H9 (cell line): ENCODE data around the gene ELAVL1. TPM values are rescaled to one million over a fixed set of nuclear protein-coding genes. Genes with fewer than 3 reads are reported as not detected.

Experiments used
- DNase-seq: peaks from one replicate; pipeline ENCODE4 v3.0.0-alpha.2; 2017
- H2AFZ ChIP-seq: one replicate; pipeline ENCODE4 v1.6.1; 2013; ENCODE audit warnings: mild to moderate bottlenecking, low read length, control low read depth, moderate library complexity
- H2AK5ac ChIP-seq: 2 replicates; pipeline ENCODE4 v1.6.1; 2013; ENCODE audit warnings: low read length, control low read depth, mixed read lengths; ENCODE audit not compliant: insufficient read length
- H2BK120ac ChIP-seq: one replicate; pipeline ENCODE4 v1.6.1; 2013; ENCODE audit warnings: low read depth, mild to moderate bottlenecking, low read length, control low read depth, inconsistent platforms; ENCODE audit not compliant: poor library complexity, severe bottlenecking
- H2BK12ac ChIP-seq: 2 replicates; pipeline ENCODE4 v1.6.1; 2013; ENCODE audit warnings: low read length, control low read depth, mixed read lengths, low read depth; ENCODE audit not compliant: insufficient read length
- H2BK15ac ChIP-seq: 2 replicates; pipeline ENCODE4 v1.6.1; 2013; ENCODE audit warnings: low read depth, low read length, control low read depth
- H2BK20ac ChIP-seq: one replicate; pipeline ENCODE4 v1.6.1; 2013; ENCODE audit warnings: low read depth, mild to moderate bottlenecking, low read length, control low read depth, inconsistent platforms; ENCODE audit not compliant: poor library complexity, severe bottlenecking
- H2BK5ac ChIP-seq: 2 replicates; pipeline ENCODE4 v1.6.1; 2013; ENCODE audit warnings: low read length, control low read depth, mixed read lengths; ENCODE audit not compliant: insufficient read length
- H3K14ac ChIP-seq: 2 replicates; pipeline ENCODE4 v1.6.1; 2013; ENCODE audit warnings: low read length, control low read depth; ENCODE audit not compliant: insufficient read depth
- H3K18ac ChIP-seq: 2 replicates; pipeline ENCODE4 v1.6.1; 2013; ENCODE audit warnings: low read depth, mild to moderate bottlenecking, mixed read lengths, low read length, control low read depth; ENCODE audit not compliant: insufficient read length
- H3K23ac ChIP-seq: 2 replicates; pipeline ENCODE4 v1.6.1; 2013; ENCODE audit warnings: low read length, control low read depth, mixed read lengths, low read depth; ENCODE audit not compliant: insufficient read length
- H3K23me2 ChIP-seq: 2 replicates; pipeline ENCODE4 v1.6.1; 2013; ENCODE audit warnings: low read depth, mild to moderate bottlenecking, mixed read lengths, low read length, control low read depth; ENCODE audit not compliant: insufficient read length, poor library complexity, severe bottlenecking
- H3K27ac ChIP-seq: 2 replicates; pipeline ENCODE4 v1.5.1; 2013; ENCODE audit warnings: low read length, control low read depth, mixed read lengths, low read depth; ENCODE audit not compliant: insufficient read length
- H3K27me3 ChIP-seq: 2 replicates; pipeline ENCODE4 v1.6.1; 2013; ENCODE audit warnings: low read length, control low read depth, inconsistent platforms; ENCODE audit not compliant: insufficient read depth
- H3K4ac ChIP-seq: 2 replicates; pipeline ENCODE4 v1.6.1; 2013; ENCODE audit warnings: low read depth, mild to moderate bottlenecking, control low read depth, inconsistent platforms, low read length, moderate library complexity
- H3K4me1 ChIP-seq: 2 replicates; pipeline ENCODE4 v1.6.1; 2013; ENCODE audit warnings: low read length, control low read depth, inconsistent platforms; ENCODE audit not compliant: insufficient read depth
- H3K4me2 ChIP-seq: 2 replicates; pipeline ENCODE4 v1.6.1; 2013; ENCODE audit warnings: low read length, control low read depth, mixed read lengths; ENCODE audit not compliant: insufficient read length, insufficient read depth
- H3K56ac ChIP-seq: 2 replicates; pipeline ENCODE4 v1.6.1; 2013; ENCODE audit warnings: low read depth, mild to moderate bottlenecking, mixed read lengths, low read length, control low read depth; ENCODE audit not compliant: insufficient read length
- H3K79me1 ChIP-seq: 2 replicates; pipeline ENCODE4 v1.6.1; 2013; ENCODE audit warnings: low read depth, mild to moderate bottlenecking, moderate library complexity, low read length, control low read depth, inconsistent platforms; ENCODE audit not compliant: insufficient read depth, poor library complexity, severe bottlenecking
- H3K79me2 ChIP-seq: 2 replicates; pipeline ENCODE4 v1.6.1; 2013; ENCODE audit warnings: low read length, control low read depth, inconsistent platforms; ENCODE audit not compliant: insufficient read depth
- H3K9ac ChIP-seq: 2 replicates; pipeline ENCODE4 v1.6.1; 2013; ENCODE audit warnings: low read length, control low read depth, mixed read lengths; ENCODE audit not compliant: insufficient read length; ENCODE audit errors: extremely low read depth
- H3K9me3 ChIP-seq: one replicate; pipeline ENCODE4 v1.6.1; 2013; ENCODE audit warnings: low read depth, low read length, inconsistent platforms; ENCODE audit not compliant: control insufficient read depth
- H3T11ph ChIP-seq: one replicate; pipeline ENCODE4 v1.6.1; 2013; ENCODE audit warnings: mild to moderate bottlenecking, low read length, control low read depth, inconsistent platforms
- H4K20me1 ChIP-seq: one replicate; pipeline ENCODE4 v1.6.1; 2013; ENCODE audit not compliant: control insufficient read depth, insufficient read length, insufficient read depth
- H4K5ac ChIP-seq: 2 replicates; pipeline ENCODE4 v1.6.1; 2013; ENCODE audit warnings: low read depth, mild to moderate bottlenecking, mixed read lengths, low read length, control low read depth; ENCODE audit not compliant: insufficient read length
- H4K8ac ChIP-seq: replicated peaks from 2 replicates; pipeline ENCODE4 v1.6.1; 2013; ENCODE audit warnings: low read length, control low read depth, mixed read lengths, low read depth; ENCODE audit not compliant: insufficient read length
- H4K91ac ChIP-seq: 2 replicates; pipeline ENCODE4 v1.6.1; 2013; ENCODE audit warnings: low read depth, mild to moderate bottlenecking, moderate library complexity, mixed read lengths, low read length, control low read depth; ENCODE audit not compliant: insufficient read length
- H3K27ac Mint-ChIP-seq, 3 experiments: 2 replicates in 2 of 3; 3 replicates in 1 of 3; pipeline ENCODE4 v1.8.0; 2020 to 2021; ENCODE audit warnings: mixed read lengths in 3 of 3, mild to moderate bottlenecking in 1 of 3, moderate library complexity in 1 of 3
- H3K27me3 Mint-ChIP-seq: 2 replicates; pipeline ENCODE4 v1.8.0; 2021; ENCODE audit warnings: low read depth, mild to moderate bottlenecking, moderate library complexity, mixed read lengths
- H3K36me3 Mint-ChIP-seq, 3 experiments: 2 replicates in 2 of 3; 3 replicates in 1 of 3; pipeline ENCODE4 v1.8.0; 2020 to 2021; ENCODE audit warnings: low read depth in 3 of 3, mixed read lengths in 3 of 3; ENCODE audit not compliant: insufficient read depth in 1 of 3
- H3K4me1 Mint-ChIP-seq, 2 experiments: 2 replicates each; pipeline ENCODE4 v1.8.0; 2020; ENCODE audit warnings: mixed read lengths in 2 of 2
- H3K4me3 Mint-ChIP-seq, 2 experiments: 2 replicates in 1 of 2; 3 replicates in 1 of 2; pipeline ENCODE4 v1.8.0; 2020 to 2021; ENCODE audit warnings: mild to moderate bottlenecking in 2 of 2, mixed read lengths in 2 of 2, moderate library complexity in 1 of 2
- H3K9me3 Mint-ChIP-seq, 2 experiments: 2 replicates in 1 of 2; 3 replicates in 1 of 2; pipeline ENCODE4 v1.8.0; 2020; ENCODE audit warnings: mild to moderate bottlenecking in 2 of 2, mixed read lengths in 2 of 2, moderate library complexity in 1 of 2
- WGBS: extraction: QIAGEN DNeasy Blood & Tissue Kit; methylation state at CpG from one replicate; pipeline ENCODE4 v1.1.7; 2013; ENCODE audit warnings: missing lambda C conversion rate, low lambda C conversion rate, mixed read lengths; ENCODE audit not compliant: insufficient read length; ENCODE audit errors: extremely low coverage; 5-methylcytosine and 5-hydroxymethylcytosine counted together
- total RNA-seq: library from RNA; stranded (reverse); gene quantifications from 2 replicates; pipeline ENCODE4 v1.2.1, GENCODE V29; 2021
- TF ChIP-seq, protein P1 (sequence below): fragments of 200-600 bp; sonication (generic); conservative IDR thresholded peaks from 3 replicates; pipeline ENCODE4 v1.8.0; 2021; ENCODE audit warnings: antibody characterized with exemption, mild to moderate bottlenecking

The ELAVL1 gene
- total RNA-seq, 1 experiment from 2014 or later: 149 TPM

- H3K79me2 ChIP-seq: no peaks in the 10 kb centered on the region
- H2BK20ac ChIP-seq: no peak overlapping the region
- H4K20me1 ChIP-seq: no peaks in the 10 kb centered on the region
- H4K8ac ChIP-seq: no peak overlapping the region
- H3K4me3 Mint-ChIP-seq: peak overlapping the region; percentile 60 to 85
- H3K9me3 ChIP-seq: no peaks in the 10 kb centered on the region
- no peak overlapping the region for H3K56ac ChIP-seq
- H2BK15ac ChIP-seq: no peak overlapping the region
- H3K23me2 ChIP-seq: no peaks in the 10 kb centered on the region
- TF ChIP-seq, protein P1, sequence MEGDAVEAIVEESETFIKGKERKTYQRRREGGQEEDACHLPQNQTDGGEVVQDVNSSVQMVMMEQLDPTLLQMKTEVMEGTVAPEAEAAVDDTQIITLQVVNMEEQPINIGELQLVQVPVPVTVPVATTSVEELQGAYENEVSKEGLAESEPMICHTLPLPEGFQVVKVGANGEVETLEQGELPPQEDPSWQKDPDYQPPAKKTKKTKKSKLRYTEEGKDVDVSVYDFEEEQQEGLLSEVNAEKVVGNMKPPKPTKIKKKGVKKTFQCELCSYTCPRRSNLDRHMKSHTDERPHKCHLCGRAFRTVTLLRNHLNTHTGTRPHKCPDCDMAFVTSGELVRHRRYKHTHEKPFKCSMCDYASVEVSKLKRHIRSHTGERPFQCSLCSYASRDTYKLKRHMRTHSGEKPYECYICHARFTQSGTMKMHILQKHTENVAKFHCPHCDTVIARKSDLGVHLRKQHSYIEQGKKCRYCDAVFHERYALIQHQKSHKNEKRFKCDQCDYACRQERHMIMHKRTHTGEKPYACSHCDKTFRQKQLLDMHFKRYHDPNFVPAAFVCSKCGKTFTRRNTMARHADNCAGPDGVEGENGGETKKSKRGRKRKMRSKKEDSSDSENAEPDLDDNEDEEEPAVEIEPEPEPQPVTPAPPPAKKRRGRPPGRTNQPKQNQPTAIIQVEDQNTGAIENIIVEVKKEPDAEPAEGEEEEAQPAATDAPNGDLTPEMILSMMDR: no peak
- H3K27ac ChIP-seq: no peak overlapping the region
- no peak overlapping the region for H2BK12ac ChIP-seq
- no peak overlapping the region for H3T11ph ChIP-seq
- H3K18ac ChIP-seq: no peak overlapping the region
- H3K9me3 Mint-ChIP-seq: no peaks in the 10 kb centered on the region
- H3K27ac Mint-ChIP-seq: no peak overlapping the region
- 0 out of 2 replicates have a peak, but pooled peaks cover 4% of the 10 kb centered on the region for H3K4me1 ChIP-seq
- no peak overlapping the region for H2AFZ ChIP-seq
- no peak for DNase-seq
- H3K27me3 Mint-ChIP-seq: no peaks in the 10 kb centered on the region
- no peaks in the 10 kb centered on the region for H3K79me1 ChIP-seq
- H2BK5ac ChIP-seq: no peak overlapping the region
- no peak overlapping the region; the same call in 1 of the 2 replicates for H3K14ac ChIP-seq
- no peak overlapping the region for H3K9ac ChIP-seq
- H4K91ac ChIP-seq: no peak overlapping the region
- H2AK5ac ChIP-seq: no peak overlapping the region
- no peak overlapping the region for H3K4ac ChIP-seq
- H3K4me1 Mint-ChIP-seq: peaks cover 6 to 11% of the 10 kb centered on the region in 2 experiments
- no peak overlapping the region for H2BK120ac ChIP-seq
- WGBS: no CpG with 5 or more reads among the region's 32 CpGs
- no peak overlapping the region for H4K5ac ChIP-seq
- peaks cover 5 to 43% (median 23%) of the 10 kb centered on the region in 3 experiments; a peak in 6 of 7 replicates for H3K36me3 Mint-ChIP-seq
- H3K4me2 ChIP-seq: no peak overlapping the region
- H3K27me3 ChIP-seq: no peaks in the 10 kb centered on the region
- no peak overlapping the region for H3K23ac ChIP-seq
Measured at GRCh38 chr19:7926727-7927604, 78.5 kb downstream of the ELAVL1 start.
